K562 (cell line): ENCODE data around the gene KAZN. TPM values are rescaled to one million over a fixed set of nuclear protein-coding genes. Genes with fewer than 3 reads are reported as not detected.

ENCODE experiments used
- CHD1 ChIP-seq: fragments of 200-600 bp; sonication (generic); IDR thresholded peaks from one replicate; pipeline ENCODE4 v1.6.1; 2012; ENCODE audit warnings: mild to moderate bottlenecking, moderate library complexity, low read length, inconsistent platforms
- CREBBP ChIP-seq: IDR thresholded peaks from one replicate; pipeline ENCODE4 v1.6.1; 2012; ENCODE audit warnings: low read depth, mild to moderate bottlenecking, control low read depth, inconsistent platforms, low read length
- E2F4 ChIP-seq: sonication (generic); formaldehyde crosslinking; IDR thresholded peaks from 2 replicates; pipeline ENCODE4 v1.8.0; 2022; ENCODE audit warnings: mild to moderate bottlenecking, low read depth, missing genetic modification reagents
- ESRRB ChIP-seq: fragments of 250-450 bp; sonication (Bioruptor Pico); IDR thresholded peaks from 2 replicates; pipeline ENCODE4 v1.5.0; 2020; ENCODE audit warnings: mild to moderate bottlenecking, moderate library complexity, borderline replicate concordance
- EWSR1 ChIP-seq: fragments of 450-650 bp; IDR thresholded peaks from 2 replicates; pipeline ENCODE4 v1.6.1; 2018; ENCODE audit warnings: borderline replicate concordance, mild to moderate bottlenecking, low read depth, moderate library complexity; ENCODE audit not compliant: partially characterized antibody
- IFI16 ChIP-seq: fragments of 250-450 bp; sonication (Bioruptor Pico); IDR thresholded peaks from 2 replicates; pipeline ENCODE4 v2.1.2; 2022; ENCODE audit warnings: mild to moderate bottlenecking, inconsistent platforms
- KDM4B ChIP-seq, 2 experiments: fragments of 450-650 bp in 1 of 2; sonication (generic) in 1 of 2; IDR thresholded peaks; 2 replicates each; pipeline ENCODE4 v1.6.1; 2016 to 2017; ENCODE audit warnings: borderline replicate concordance in 2 of 2, antibody characterized with exemption in 1 of 2, low read depth in 1 of 2, mild to moderate bottlenecking in 1 of 2
- MAFG ChIP-seq: fragments of 450-650 bp; conservative IDR thresholded peaks from 2 replicates; pipeline ENCODE4 v1.6.1; 2016; ENCODE audit warnings: missing genetic modification characterization, missing compliant biosample characterization
- MEIS2 ChIP-seq: fragments of 450-650 bp; IDR thresholded peaks from 2 replicates; pipeline ENCODE4 v1.6.1; 2014; ENCODE audit warnings: mild to moderate bottlenecking; ENCODE audit not compliant: partially characterized antibody
- NONO ChIP-seq, 2 experiments: fragments of 200-400 bp in 1 of 2; fragments of 450-650 bp in 1 of 2; formaldehyde crosslinking in 1 of 2; IDR thresholded peaks; 2 replicates each; pipeline ENCODE4 v1.6.1; 2017; ENCODE audit warnings: low read depth in 2 of 2, mild to moderate bottlenecking in 2 of 2, moderate library complexity in 2 of 2, low read length in 1 of 2
- PML ChIP-seq: IDR thresholded peaks from 2 replicates; pipeline ENCODE4 v1.6.1; 2012; ENCODE audit warnings: low read length, inconsistent platforms
- RAD21 ChIP-seq, 2 experiments: fragments of 250-450 bp in 1 of 2; fragments of 450-650 bp in 1 of 2; sonication (Bioruptor Pico) in 1 of 2; formaldehyde crosslinking in 1 of 2; IDR thresholded peaks in 1 of 2; conservative IDR thresholded peaks in 1 of 2; 2 replicates each; pipeline versions ENCODE4 v1.4.0 to v1.8.0; 2020 to 2022; ENCODE audit warnings: mild to moderate bottlenecking in 2 of 2, moderate library complexity in 1 of 2
- RCOR1 ChIP-seq, 2 experiments: IDR thresholded peaks; 2 replicates each; pipeline ENCODE4 v1.6.1; 2012; ENCODE audit warnings: low read depth in 2 of 2, low read length in 2 of 2, borderline replicate concordance in 1 of 2, improper control_type of control experiment in 1 of 2
- RNF2 ChIP-seq: sonication (generic); IDR thresholded peaks from 2 replicates; pipeline ENCODE4 v1.6.1; 2016
- SOX6 ChIP-seq: fragments of 450-650 bp; IDR thresholded peaks from 2 replicates; pipeline ENCODE4 v1.6.1; 2014; ENCODE audit warnings: mild to moderate bottlenecking
- SRSF1 ChIP-seq: fragments of 200-400 bp; formaldehyde crosslinking; IDR thresholded peaks from 2 replicates; pipeline ENCODE4 v1.6.1; 2017; ENCODE audit warnings: mild to moderate bottlenecking, low read depth, low read length, moderate library complexity
- TCF7L2 ChIP-seq: fragments of 150-350 bp; IDR thresholded peaks from 2 replicates; pipeline ENCODE4 v1.6.1; 2016; ENCODE audit warnings: low read depth, mild to moderate bottlenecking, low read length, moderate library complexity
- ZBTB17 ChIP-seq: fragments of 450-650 bp; formaldehyde crosslinking; IDR thresholded peaks from 2 replicates; pipeline ENCODE4 v1.4.0; 2020; ENCODE audit warnings: mild to moderate bottlenecking
- ZNF316 ChIP-seq: fragments of 450-650 bp; IDR thresholded peaks from 2 replicates; pipeline ENCODE4 v1.6.1; 2016
- polyA plus RNA-seq, 8 experiments: library from polyadenylated mRNA; depleted of rRNA in 4 of 8; stranded (reverse) in 5 of 8; unstranded in 3 of 8; fragments of >200 nt; fragmentation: Nextera tagmentation in 2 of 8; fragmentation: Illumina TruSeq in 1 of 8; extraction: Ambion mirVana in 2 of 8; extraction: Trizol in 1 of 8; gene quantifications; 2 replicates each; pipeline versions ENCODE4 v1.2.1 to v1.2.3, GENCODE V29; 2011 to 2014; ENCODE audit warnings: inconsistent platforms in 1 of 8, missing spikeins in 1 of 8
- total RNA-seq, 7 experiments: library from RNA; depleted of rRNA in 6 of 7; stranded (reverse); fragments of >200 nt in 6 of 7; fragmentation: Illumina TruSeq in 2 of 7; extraction: Trizol in 2 of 7; gene quantifications; 2 replicates each; pipeline versions ENCODE4 v1.2.1 to v1.2.3, GENCODE V29; 2011 to 2021; ENCODE audit warnings: low replicate concordance in 1 of 7
- TF ChIP-seq, protein P1 (sequence below): IDR thresholded peaks from 2 replicates; pipeline ENCODE4 v1.6.1; 2012; ENCODE audit warnings: low read depth, low read length, improper control_type of control experiment, borderline replicate concordance
- TF ChIP-seq, protein P2 (sequence below): fragments of 450-650 bp; IDR thresholded peaks from 2 replicates; pipeline ENCODE4 v1.6.1; 2018; ENCODE audit not compliant: partially characterized antibody

KAZN gene
- total and polyA plus RNA-seq, 9 of the 15 experiments (the other 6 are each of a cell fraction or from before 2014, with no cell fraction given), result 2.1 to 21.6 (median 5.4) TPM

GRCh38 chr1:14996133-14997050, 397.9 kb downstream of the KAZN start (continued):
- TF ChIP-seq RCOR1 (IDR thresholded peaks at IDR 0.05; ENCODE audit: borderline replicate concordance in 1 of 2, low read depth in 2 of 2, low read length in 2 of 2) (peak in 1 of 2 experiments; percentile 81; a peak in 2 of 4 replicates), KDM4B (IDR thresholded peaks at IDR 0.05; ENCODE audit: borderline replicate concordance in 2 of 2, low read depth in 1 of 2) (no peak), PML (no peak), TCF7L2 (no peak), SOX6 (0 out of 2 replicates have a peak, but pooled peaks have one; percentile 13), ESRRB (CRISPR knock-in tag) (no peak), RNF2 (peak; percentile 19; the same call in 1 of the 2 replicates), IFI16 (CRISPR knock-in tag) (no peak), NONO (IDR thresholded peaks at IDR 0.05; ENCODE audit: low read depth in 2 of 2, low read length in 1 of 2) (no peak), ZBTB17 (CRISPR knock-in tag) (no peak), MAFG (tag) (0 out of 2 replicates have a peak, but pooled peaks have one; percentile 53), MEIS2 (no peak), RAD21 (CRISPR knock-in tag; conservative IDR thresholded peaks at IDR 0.05 in 1 of 2, IDR thresholded peaks at IDR 0.05 in 1 of 2) (no peak), E2F4 (CRISPR knock-in tag) (no peak), CREBBP (no peak), SRSF1 (no peak), CHD1 (no peak), EWSR1 (no peak), ZNF316 (peak; percentile 50)
- TF ChIP-seq, protein P1, sequence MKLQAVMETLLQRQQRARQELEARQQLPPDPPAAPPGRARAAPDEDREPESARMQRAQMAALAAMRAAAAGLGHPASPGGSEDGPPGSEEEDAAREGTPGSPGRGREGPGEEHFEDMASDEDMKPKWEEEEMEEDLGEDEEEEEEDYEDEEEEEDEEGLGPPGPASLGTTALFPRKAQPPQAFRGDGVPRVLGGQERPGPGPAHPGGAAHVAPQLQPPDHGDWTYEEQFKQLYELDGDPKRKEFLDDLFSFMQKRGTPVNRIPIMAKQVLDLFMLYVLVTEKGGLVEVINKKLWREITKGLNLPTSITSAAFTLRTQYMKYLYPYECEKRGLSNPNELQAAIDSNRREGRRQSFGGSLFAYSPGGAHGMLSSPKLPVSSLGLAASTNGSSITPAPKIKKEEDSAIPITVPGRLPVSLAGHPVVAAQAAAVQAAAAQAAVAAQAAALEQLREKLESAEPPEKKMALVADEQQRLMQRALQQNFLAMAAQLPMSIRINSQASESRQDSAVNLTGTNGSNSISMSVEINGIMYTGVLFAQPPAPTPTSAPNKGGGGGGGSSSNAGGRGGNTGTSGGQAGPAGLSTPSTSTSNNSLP, result no peak
- TF ChIP-seq, protein P2, sequence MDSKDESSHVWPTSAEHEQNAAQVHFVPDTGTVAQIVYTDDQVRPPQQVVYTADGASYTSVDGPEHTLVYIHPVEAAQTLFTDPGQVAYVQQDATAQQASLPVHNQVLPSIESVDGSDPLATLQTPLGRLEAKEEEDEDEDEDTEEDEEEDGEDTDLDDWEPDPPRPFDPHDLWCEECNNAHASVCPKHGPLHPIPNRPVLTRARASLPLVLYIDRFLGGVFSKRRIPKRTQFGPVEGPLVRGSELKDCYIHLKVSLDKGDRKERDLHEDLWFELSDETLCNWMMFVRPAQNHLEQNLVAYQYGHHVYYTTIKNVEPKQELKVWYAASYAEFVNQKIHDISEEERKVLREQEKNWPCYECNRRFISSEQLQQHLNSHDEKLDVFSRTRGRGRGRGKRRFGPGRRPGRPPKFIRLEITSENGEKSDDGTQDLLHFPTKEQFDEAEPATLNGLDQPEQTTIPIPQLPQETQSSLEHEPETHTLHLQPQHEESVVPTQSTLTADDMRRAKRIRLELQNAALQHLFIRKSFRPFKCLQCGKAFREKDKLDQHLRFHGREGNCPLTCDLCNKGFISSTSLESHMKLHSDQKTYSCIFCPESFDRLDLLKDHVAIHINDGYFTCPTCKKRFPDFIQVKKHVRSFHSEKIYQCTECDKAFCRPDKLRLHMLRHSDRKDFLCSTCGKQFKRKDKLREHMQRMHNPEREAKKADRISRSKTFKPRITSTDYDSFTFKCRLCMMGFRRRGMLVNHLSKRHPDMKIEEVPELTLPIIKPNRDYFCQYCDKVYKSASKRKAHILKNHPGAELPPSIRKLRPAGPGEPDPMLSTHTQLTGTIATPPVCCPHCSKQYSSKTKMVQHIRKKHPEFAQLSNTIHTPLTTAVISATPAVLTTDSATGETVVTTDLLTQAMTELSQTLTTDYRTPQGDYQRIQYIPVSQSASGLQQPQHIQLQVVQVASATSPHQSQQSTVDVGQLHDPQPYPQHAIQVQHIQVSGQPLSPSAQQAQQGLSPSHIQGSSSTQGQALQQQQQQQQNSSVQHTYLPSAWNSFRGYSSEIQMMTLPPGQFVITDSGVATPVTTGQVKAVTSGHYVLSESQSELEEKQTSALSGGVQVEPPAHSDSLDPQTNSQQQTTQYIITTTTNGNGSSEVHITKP, result peak; percentile 94
